GM12878 (cell line): ENCODE measurements around the gene TGFB2. TPM values are rescaled to one million over a fixed set of nuclear protein-coding genes. Genes with fewer than 3 reads are reported as not detected.

ENCODE experiments used
- ATAC-seq: fragments of 200-7000 bp; cut with Tn5 transposase; 3 replicates; pipeline ENCODE4 v1.9.1; 2020; ENCODE audit warnings: mild to moderate bottlenecking, moderate library complexity
- BruUV-seq: library from RNA; stranded (reverse); fragments of 400-500 nt; replicated peaks from 2 replicates; lab custom pipeline; 2021; lab: Mats Ljungman, UMichigan
- CTCF ChIA-PET: fragments of 300-600 bp; sonication (Branson Sonifier 250); formaldehyde crosslinking; extraction: SDS; loops from one replicate; lab custom pipeline; 2021; ENCODE audit warnings: inconsistent platforms; lab: Yijun Ruan, JAX
- POLR2A ChIA-PET: fragments of 350-600 bp; formaldehyde crosslinking; extraction: SDS; loops from one replicate; lab custom pipeline; 2021; ENCODE audit warnings: inconsistent platforms; lab: Charles Lee
- RAD21 ChIA-PET: fragments of 300-600 bp; sonication (Branson Sonifier 250); formaldehyde crosslinking; loops from one replicate; lab custom pipeline; 2023; ENCODE audit warnings: antibody characterized with exemption; ENCODE audit not compliant: unreplicated experiment; lab: Charles Lee
- SMC1A ChIA-PET: fragments of 300-600 bp; sonication (Branson Sonifier 250); formaldehyde crosslinking; loops from one replicate; lab custom pipeline; 2023; ENCODE audit not compliant: unreplicated experiment, uncharacterized antibody; lab: Charles Lee
- DNase-seq: peaks from one replicate; pipeline ENCODE4 v3.0.0-alpha.2; 2011; ENCODE audit warnings: low read depth, low spot score
- FAIRE-seq: peaks from 3 replicates; lab custom pipeline; 2011; peaks lifted over from hg19 to GRCh38; lab: Jason Lieb, UNC
- H2AFZ ChIP-seq: 2 replicates; pipeline ENCODE4 v1.6.0; 2011; ENCODE audit warnings: low read depth, low read length, control low read depth; ENCODE audit not compliant: control insufficient read depth
- H3K27ac ChIP-seq: 2 replicates; pipeline ENCODE4 v1.5.1; 2011; ENCODE audit warnings: control low read depth; ENCODE audit not compliant: control insufficient read depth, insufficient read depth
- H3K27me3 ChIP-seq, 2 experiments: replicated peaks in 1 of 2; 2 replicates each; pipeline versions ENCODE4 v1.6.0 to v1.6.1; 2011; ENCODE audit warnings: low read length in 1 of 2; ENCODE audit not compliant: control insufficient read depth in 2 of 2, insufficient read depth in 2 of 2
- H3K36me3 ChIP-seq, 2 experiments: 2 replicates each; pipeline ENCODE4 v1.5.1; 2011; ENCODE audit warnings: low read length in 1 of 2; ENCODE audit not compliant: control insufficient read depth in 2 of 2, insufficient read depth in 2 of 2
- H3K4me1 ChIP-seq: 2 replicates; pipeline ENCODE4 v1.6.1; 2011; ENCODE audit warnings: mild to moderate bottlenecking, low read length, moderate library complexity, mixed read lengths; ENCODE audit not compliant: control insufficient read depth, insufficient read depth
- H3K4me2 ChIP-seq: 2 replicates; pipeline ENCODE4 v1.6.0; 2011; ENCODE audit warnings: control low read depth; ENCODE audit not compliant: control insufficient read depth, insufficient read depth
- H3K4me3 ChIP-seq: fragments of 200-600 bp; sonication (generic); 2 replicates; pipeline ENCODE4 v1.5.1; 2016
- H3K79me2 ChIP-seq: 2 replicates; pipeline ENCODE4 v1.6.0; 2011; ENCODE audit warnings: low read length; ENCODE audit not compliant: control insufficient read depth, insufficient read depth
- H3K9ac ChIP-seq: 2 replicates; pipeline ENCODE4 v1.8.0; 2011; ENCODE audit warnings: low read length, control low read depth, mixed read lengths; ENCODE audit not compliant: control insufficient read depth, insufficient read depth
- H3K9me3 ChIP-seq: replicated peaks from 3 replicates; pipeline ENCODE4 v1.5.1; 2011; ENCODE audit warnings: mild to moderate bottlenecking, low read length; ENCODE audit not compliant: control insufficient read depth, insufficient read depth
- H4K20me1 ChIP-seq: 2 replicates; pipeline ENCODE4 v1.6.0; 2011; ENCODE audit not compliant: control insufficient read depth, insufficient read depth
- BMI1 ChIP-seq: fragments of 450-650 bp; IDR thresholded peaks from 2 replicates; pipeline ENCODE4 v1.6.1; 2016; ENCODE audit warnings: mild to moderate bottlenecking, moderate library complexity, borderline replicate concordance
- ELK1 ChIP-seq: IDR thresholded peaks from 2 replicates; pipeline ENCODE4 v1.6.1; 2012; ENCODE audit warnings: low read depth, low read length, improper control_type of control experiment
- IKZF1 ChIP-seq: fragments of 450-650 bp; conservative IDR thresholded peaks from 2 replicates; pipeline ENCODE4 v1.6.1; 2017; ENCODE audit warnings: antibody characterized with exemption, mild to moderate bottlenecking
- JUND ChIP-seq: IDR thresholded peaks from 2 replicates; pipeline ENCODE4 v1.6.1; 2012; ENCODE audit warnings: low read depth, mild to moderate bottlenecking, low read length, improper control_type of control experiment, moderate library complexity
- NR2C1 ChIP-seq: fragments of 450-650 bp; IDR thresholded peaks from 2 replicates; pipeline ENCODE4 v1.6.1; 2017; ENCODE audit warnings: antibody characterized with exemption, mild to moderate bottlenecking, moderate library complexity
- SIN3A ChIP-seq: IDR thresholded peaks from 2 replicates; pipeline ENCODE4 v1.6.1; 2012; ENCODE audit warnings: low read depth, low read length, improper control_type of control experiment
- SPI1 ChIP-seq: IDR thresholded peaks from 2 replicates; pipeline ENCODE4 v1.6.1; 2011; ENCODE audit warnings: low read depth, mild to moderate bottlenecking, low read length, moderate library complexity, borderline replicate concordance; ENCODE audit not compliant: insufficient read depth
- WGBS: methylation state at CpG from one replicate; pipeline ENCODE4 v1.1.6; 2016; ENCODE audit warnings: low lambda C conversion rate; ENCODE audit not compliant: insufficient replicate concordance, insufficient coverage; ENCODE audit errors: missing lambda C conversion rate; 5-methylcytosine and 5-hydroxymethylcytosine counted together
- in situ Hi-C: fragments of 300-500 bp; cut with MboI; formaldehyde crosslinking; loops from 9 replicates; pipeline ENCODE4 v1.14.3; 2018; ENCODE audit warnings: mixed read lengths
- intact Hi-C: fragments of 100-400 bp; cut with micrococcal nuclease; formaldehyde crosslinking; loops from one replicate; pipeline ENCODE4 v1.14.2; 2022; ENCODE audit not compliant: unreplicated experiment
- polyA plus RNA-seq, 11 experiments: library from polyadenylated mRNA; depleted of rRNA in 4 of 11; unstranded in 6 of 11; stranded (reverse) in 5 of 11; fragments of >200 nt; fragmentation: Nextera tagmentation in 4 of 11; fragmentation: Illumina TruSeq in 1 of 11; extraction: Ambion mirVana in 4 of 11; extraction: Trizol in 1 of 11; gene quantifications; 1 replicate in 1 of 11; 2 replicates in 10 of 11; pipeline versions ENCODE4 v1.2.1 to v1.2.3, GENCODE V29; 2011 to 2016; ENCODE audit warnings: inconsistent platforms in 2 of 11, missing spikeins in 2 of 11, low read depth in 1 of 11
- total RNA-seq, 4 experiments: library from RNA; depleted of rRNA in 3 of 4; stranded (reverse); fragments of >200 nt in 3 of 4; fragmentation: Illumina TruSeq in 1 of 4; extraction: Trizol in 1 of 4; gene quantifications; 2 replicates each; pipeline versions ENCODE4 v1.2.1 to v1.2.3, GENCODE V29; 2013 to 2021

Gene TGFB2
- total and polyA plus RNA-seq, 10 of the 15 experiments (the other 5 are each of a cell fraction or from before 2014, with no cell fraction given) = 0.03 to 0.11 (median 0.04) TPM; not detected in 6

DNA sequence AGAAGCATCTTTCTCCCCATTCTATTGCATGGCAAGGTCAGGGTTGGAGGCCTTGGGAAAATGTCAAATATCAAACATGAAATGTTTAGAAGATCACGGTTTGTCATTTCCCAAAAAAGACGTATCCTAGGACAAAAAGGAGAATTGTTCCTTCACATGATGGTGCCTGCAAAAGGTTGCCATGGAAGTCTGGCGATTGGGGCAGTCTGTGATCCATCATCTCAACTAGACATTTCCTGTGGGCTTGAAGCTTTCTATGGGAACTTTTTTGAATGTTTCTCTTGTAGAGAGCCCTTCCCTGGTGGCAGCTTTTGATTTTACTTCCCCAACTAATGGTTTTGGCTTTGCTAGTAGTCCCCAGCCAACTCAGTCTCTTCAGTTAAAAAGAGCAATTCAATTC lies 106.3 kb downstream of the TGFB2 start (continued):
- TF ChIP-seq ELK1 = no peak
- no peak for TF ChIP-seq NR2C1

DNA sequence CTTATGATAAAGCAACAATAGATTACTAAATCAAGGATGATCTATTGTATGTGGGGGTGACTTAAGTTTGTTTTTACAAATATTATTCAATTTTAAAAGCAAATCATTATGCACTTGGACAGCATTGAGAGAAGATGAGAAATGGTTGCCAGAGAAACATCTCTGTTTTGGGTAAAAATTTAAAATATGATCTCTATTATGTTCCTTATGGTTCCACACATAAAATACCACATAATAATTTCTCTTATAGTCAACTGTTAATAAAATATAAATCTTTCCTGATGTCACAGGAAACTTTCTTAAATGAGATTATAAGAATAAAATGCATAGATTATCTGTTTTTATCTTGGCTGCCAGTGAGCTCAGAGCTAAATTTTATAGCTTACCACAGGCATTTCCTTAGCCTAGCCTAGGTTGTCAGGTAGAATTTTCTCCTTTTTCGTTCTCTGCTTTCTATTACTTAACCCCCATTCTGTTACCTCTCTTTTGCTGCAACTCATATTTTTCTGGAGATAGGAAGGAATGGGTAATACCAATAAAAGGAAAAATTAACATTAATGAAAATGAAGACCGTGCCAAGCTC lies 109.7 kb downstream of the TGFB2 start:
- 19% methylated on average over 2 of the region's 2 CpGs for WGBS
- intact Hi-C loops = no loop called here
- Histone ChIP-seq H3K9ac (no peak overlapping the region), H3K4me1 (no peaks in the 10 kb centered on the region), H3K27ac (no peak overlapping the region), H3K4me3 (no peak overlapping the region), H2AFZ (no peak overlapping the region), H3K27me3 (no peaks in the 10 kb centered on the region), H3K36me3 (no peaks in the 10 kb centered on the region), H3K4me2 (no peak overlapping the region), H3K9me3 (no peaks in the 10 kb centered on the region), H3K79me2 (no peaks in the 10 kb centered on the region), H4K20me1 (no peaks in the 10 kb centered on the region)
- ChIA-PET RAD21 (no interaction called here), CTCF (interaction anchor here (0.9 kb wide), 1 partner anchor 13 kb away, joined by 3 read pairs; no protein-coding TSS in a partner anchor), POLR2A (no interaction called here), SMC1A (no interaction called here)
- TF ChIP-seq IKZF1 (no peak), SIN3A (no peak)
- BruUV-seq = no TSS peak
- in situ Hi-C loops = no loop called here
- no peak for DNase-seq
- no peak for ATAC-seq
- FAIRE-seq = no peak

DNA sequence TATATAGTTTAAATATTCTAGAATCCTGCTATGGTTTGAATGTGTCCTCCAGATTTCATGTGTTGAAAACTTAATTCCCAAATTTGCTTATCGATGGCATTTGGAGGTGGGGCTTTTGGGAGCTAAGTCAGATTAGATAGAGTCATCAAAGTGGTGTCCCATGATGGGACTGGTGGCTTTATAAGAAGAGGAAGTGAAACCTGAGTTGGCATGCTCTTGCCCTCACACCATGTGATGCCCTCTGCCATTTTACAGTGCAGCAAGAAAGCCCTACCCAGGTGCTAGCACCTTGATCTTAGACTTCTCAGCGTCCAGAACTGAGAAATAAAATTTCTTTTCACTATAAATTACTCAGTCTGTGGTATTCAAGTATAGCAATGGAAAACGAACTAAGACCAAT lies 111.3 kb downstream of the TGFB2 start:
- Histone ChIP-seq H3K79me2 (no peaks in the 10 kb centered on the region), H2AFZ (no peak overlapping the region), H3K36me3 (no peaks in the 10 kb centered on the region)
- ChIA-PET POLR2A (no interaction called here), RAD21 (no interaction called here)
- WGBS = 18% methylated on average over 3 of the region's 3 CpGs
- TF ChIP-seq BMI1 (no peak), SPI1 (peak; percentile 62; the same call in 1 of the 2 replicates), JUND (no peak)
- TF ChIP-seq, all 136 proteins: peak for 1
- intact Hi-C loops (no loop called here), in situ Hi-C loops (no loop called here)
- no peak overlapping the region for H3K27ac ChIP-seq
- BruUV-seq = no TSS peak
- FAIRE-seq (no peak), DNase-seq (no peak), ATAC-seq (peak; percentile 73)
- no peak overlapping the region for H3K9ac ChIP-seq
- H3K4me3 ChIP-seq = no peak overlapping the region
- no peaks in the 10 kb centered on the region for H3K27me3 ChIP-seq
- H3K4me2 ChIP-seq = no peak overlapping the region
- CTCF ChIA-PET = interaction anchor here (1.4 kb wide), 1 partner anchor 9 kb away, joined by 3 read pairs; no protein-coding TSS in a partner anchor
- H4K20me1 ChIP-seq = no peaks in the 10 kb centered on the region
- no peaks in the 10 kb centered on the region for H3K9me3 ChIP-seq
- no peaks in the 10 kb centered on the region for H3K4me1 ChIP-seq
- SMC1A ChIA-PET = no interaction called here
